Stimulated activated CD8-positive, alpha-beta memory T cell treated with anti-CD3 and anti-CD28 coated beads, Interleukin-15, amount 100 ng/mL, for 48 hours (primary cell): ENCODE data around the gene YEATS2.
"Not testable (repeated sequence)": the region's sequence is repeated elsewhere in the genome, so short reads cannot be mapped to it uniquely, and the experiment has no call there.

Source experiments
- DNase-seq, 2 donors: peaks; one replicate each; pipeline ENCODE4 v3.0.0-alpha.2; 2020; ENCODE audit warnings: low read depth in 2 of 2

YEATS2 gene

DNA sequence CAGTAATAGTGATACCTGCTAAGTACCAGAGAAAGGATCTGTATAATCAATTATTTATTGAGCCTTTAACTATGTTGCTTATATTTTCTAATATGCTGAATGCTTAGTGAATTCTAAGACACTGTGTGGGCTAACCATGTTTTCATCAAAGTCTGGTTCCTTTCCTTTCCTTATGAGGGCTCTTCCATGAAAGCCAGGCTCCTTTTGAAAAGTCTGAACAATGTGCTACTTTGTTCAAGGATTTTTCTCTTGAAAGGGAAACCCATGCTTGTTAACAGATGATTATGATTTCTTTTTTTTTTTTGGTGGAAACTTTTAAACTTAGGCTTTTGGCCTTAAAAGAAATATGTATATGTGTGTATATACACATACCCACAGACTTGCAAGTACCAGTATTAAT is 17.0 kb downstream of the YEATS2 start:
- DNase-seq, result no peak

DNA sequence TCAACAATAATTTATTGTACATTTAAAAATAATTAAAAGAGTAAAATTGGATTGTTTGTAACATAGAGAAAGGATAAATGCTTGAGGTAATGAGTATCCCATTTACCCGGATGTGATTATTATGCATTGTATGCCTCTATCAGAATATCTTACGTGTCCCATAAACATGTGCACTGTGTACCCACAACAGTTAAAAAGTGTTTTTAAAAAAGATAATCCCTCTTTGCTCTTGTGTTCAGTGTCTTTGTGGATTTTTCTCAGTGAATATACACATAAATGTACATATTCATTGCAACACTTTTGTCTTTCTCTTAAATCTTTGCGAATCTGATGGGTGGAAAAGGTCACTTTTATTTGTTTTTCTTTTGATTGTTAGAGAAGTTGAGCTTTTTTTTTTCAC is 20.4 kb downstream of the YEATS2 start:
- no peak for DNase-seq

DNA sequence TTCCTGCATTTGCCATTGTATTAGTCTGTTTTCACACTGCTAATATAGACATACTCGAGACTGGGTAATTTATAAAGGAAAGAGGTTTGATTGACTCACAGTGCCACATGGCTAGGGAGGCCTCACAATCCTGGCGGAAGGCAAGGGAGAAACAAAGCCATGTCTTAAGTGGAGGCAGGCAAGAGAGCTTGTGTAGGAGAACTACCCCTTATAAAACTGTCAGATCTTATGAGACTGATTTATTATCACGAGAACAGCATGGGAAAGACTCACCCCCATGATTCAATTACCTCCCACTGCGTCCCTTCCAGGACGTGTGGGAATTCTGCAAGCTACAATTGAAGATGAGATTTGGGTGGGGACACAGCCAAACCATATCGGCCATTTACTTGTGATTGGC is 27.8 kb downstream of the YEATS2 start:
- no peak for DNase-seq

DNA sequence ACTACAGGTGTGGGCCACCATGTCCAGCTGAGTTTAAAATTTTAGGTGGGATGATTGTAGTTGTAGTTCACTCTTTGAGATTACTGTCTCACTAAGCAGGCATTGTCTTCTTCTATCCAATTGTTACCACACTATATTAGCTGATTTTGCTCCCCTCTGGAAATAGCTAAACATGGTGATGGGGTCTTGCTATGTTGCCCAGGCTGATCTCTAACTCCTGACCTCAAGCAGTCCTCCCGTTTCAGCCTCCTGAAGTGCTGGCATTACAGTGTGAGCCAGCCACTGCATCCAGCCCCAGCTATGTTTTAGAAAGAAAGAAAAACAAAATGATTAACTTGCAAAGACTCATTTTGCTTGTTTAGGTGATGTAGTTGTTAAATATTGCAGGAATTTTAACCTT is 30.6 kb downstream of the YEATS2 start:
- no peak for DNase-seq

DNA sequence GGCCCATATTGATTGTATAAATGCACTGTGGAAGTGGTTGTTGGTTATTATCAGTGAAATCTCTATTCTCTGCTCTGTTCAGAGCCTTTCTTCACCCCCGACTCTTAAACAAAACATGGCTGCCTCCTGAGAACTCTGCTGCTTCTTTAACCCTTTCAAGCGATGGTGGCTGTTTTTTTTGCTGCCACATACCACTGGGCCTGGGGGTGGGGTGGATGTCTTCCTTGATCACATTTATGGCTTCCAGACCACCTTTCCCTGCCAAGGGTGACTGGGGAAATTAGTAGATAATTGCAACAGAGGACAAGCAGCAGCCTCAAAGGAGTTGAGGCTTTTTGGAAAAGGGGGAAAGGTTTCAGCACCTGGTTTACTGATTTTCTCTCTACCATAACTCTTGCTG is 32.8 kb downstream of the YEATS2 start:
- DNase-seq, result no peak

DNA sequence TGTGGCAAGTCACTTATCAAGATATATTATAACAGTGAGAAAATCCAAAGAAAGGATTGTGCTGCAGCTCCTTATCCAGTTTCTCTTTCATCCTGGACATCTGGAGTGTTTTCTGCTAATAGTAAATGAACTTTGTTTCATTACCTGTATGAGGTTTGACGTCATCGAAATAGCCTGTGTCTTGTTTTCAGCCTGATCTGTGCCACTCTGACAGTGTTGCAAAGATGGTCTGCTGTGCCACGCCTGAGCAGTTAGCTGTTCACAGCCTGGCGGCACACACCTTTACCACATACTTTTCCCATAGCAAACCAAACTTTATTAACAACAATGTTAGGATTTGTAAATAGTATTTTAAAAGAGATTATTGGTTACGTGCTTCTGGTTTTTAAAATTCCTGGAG is 34.0 kb downstream of the YEATS2 start:
- no peak for DNase-seq

DNA sequence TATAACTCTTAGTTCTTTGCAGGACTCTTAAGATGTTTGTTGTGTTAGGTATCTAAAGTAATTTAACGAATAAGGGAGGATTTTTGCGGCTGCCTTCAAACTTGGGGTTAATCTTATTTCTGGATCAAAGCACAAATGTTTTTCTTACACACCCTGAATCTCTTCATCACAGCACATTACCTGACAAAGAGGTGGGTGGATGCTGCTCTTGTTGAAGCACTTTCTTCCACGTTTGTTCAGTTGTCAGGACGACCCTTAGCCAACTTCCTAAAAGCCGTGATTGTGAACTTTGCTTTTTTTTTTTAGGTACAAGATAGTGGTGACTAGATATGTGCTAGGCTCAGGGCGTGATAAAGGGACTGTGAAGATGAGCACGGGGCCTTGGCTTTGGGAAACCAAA is 36.0 kb downstream of the YEATS2 start:
- no peak for DNase-seq

DNA sequence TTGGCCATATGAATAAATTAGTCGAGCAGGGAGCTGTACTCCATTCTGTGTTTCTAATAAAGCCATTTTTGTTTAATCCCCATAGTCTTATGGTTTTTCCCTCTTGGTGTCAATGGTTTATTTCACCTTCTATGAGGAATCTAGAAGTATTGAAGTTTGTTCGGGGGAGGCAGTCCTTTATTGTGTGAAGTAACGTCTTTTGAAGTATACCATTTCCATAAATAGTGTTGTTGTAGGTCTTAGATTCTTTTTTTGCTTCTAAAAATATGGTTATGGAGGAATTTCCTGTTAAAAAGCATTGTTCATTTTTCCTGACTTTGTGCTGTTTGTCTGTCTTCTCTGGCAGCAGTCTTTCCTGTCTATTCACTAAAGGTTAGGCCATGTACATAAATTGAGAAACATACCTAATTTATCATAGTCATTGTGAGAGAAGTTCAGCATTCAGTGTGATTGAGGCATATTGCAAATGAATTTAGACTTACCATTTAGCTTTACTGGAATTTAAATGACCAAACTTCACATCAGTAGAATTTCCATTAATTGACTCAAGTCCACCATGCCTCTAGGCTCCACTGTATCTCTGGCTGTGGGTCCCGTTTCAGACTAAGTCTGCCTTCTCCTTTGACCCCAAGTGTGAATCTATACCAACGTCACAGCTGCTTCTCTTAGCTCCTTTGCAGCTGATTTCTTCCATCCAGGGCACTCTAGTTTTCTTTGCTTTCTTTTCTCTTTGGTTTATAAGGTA is 37.3 kb downstream of the YEATS2 start:
- no peak for DNase-seq

DNA sequence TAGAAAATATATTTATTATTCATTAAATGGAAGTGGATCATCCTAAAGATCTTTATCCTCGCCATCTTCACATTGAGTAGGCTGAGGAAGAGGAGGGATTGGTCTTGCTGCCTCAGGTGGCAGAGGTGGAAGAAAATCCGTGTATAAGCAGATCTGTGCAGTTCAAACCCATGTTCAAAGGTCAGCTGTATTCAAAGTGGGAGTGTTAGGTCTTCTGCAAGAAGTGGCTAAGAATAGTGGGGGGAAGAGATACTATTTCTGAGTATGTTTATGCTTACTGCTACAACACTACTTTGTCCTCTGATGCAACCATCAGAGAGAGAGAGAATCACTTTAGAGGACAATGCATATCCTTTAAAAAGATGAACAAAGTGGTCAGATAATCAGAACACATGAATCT is 39.5 kb downstream of the YEATS2 start:
- no peak for DNase-seq

DNA sequence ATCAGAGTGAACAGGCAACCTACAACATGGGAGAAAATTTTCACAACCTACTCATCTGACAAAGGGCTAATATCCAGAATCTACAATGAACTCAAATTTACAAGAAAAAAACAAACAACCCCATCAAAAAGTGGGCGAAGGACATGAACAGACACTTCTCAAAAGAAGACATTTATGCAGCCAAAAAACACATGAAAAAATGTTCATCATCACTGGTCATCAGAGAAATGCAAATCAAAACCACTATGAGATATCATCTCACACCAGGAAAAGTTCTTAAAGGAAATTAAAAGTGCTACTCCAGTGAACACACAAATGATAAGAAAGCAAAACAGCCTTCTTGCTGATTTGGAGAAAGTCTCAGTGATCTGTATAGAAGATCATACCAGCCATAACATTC is 42.6 kb downstream of the YEATS2 start:
- DNase-seq, result not testable (repeated sequence)

DNA sequence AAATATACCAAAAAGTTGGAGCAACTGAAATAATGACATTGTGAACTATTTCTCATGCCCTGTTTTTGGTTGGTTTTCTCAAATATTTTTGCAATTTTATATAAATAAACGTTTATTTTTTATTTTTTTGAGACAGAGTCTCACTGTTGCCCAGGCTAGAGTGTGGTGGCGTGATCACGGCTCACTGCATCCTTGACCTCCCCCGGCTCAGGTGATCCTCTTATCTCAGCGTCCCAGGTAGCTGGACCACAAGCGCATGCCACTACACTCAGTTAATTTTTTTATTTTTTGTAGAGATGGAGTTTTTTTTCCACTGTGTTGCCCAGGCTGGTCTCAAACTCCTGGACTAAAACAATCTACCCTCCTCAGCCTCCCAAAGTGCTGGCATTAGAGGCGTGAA is 45.6 kb downstream of the YEATS2 start:
- no peak for DNase-seq

DNA sequence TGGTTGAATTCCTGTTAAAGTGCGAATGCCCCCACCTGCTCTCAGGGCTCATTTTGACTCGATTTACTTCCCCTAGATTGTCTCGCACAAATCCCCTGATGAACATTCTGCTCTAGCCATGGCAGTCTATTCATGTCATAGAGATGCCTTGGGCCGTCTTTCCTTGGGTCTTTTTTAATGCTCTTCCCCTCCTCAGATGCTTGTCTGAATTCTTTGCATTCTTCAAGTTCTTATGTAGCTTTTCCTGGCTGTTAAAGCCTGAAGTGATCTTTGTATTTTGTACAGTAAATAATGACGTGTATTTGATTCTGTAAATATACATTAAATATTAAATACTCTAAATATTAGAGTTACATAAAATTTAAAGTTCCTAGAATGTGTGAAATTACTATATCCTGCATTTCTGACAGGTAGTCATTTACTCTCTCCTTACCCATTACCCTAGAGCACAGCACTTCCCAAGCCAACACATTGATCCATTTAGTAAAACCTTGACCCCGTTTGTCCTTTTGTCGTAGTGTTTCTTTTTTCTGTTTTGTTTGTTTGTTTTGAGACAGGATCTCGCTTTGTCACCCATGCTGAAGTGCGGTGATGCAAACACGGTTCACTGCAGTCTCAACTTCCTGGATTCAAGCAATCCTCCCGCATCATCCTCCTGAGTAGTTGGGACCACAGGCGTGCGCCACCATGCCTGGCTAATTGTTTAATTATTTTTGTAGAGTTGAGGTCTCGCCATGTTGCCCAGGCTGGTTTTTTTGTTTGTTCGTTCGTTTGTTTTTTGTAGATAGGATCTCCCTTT is 47.9 kb downstream of the YEATS2 start:
- DNase-seq, result no peak

DNA sequence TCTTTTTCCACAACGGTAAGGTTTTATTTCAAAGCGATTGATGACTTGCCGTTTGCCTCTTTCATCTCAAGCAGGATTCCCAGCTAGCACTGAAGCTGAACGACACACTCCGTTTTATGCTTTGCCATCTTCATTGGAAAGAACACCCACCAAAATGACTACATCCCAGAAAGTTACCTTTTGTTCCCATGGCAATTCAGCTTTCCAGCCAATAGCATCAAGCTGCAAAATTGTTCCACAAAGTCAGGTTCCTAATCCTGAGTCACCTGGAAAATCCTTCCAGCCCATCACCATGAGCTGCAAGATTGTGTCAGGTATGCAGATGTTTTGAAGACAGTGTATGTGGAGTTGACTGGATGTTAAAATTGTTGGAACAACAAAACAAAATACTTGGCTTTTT is 56.5 kb downstream of the YEATS2 start:
- no peak for DNase-seq

DNA sequence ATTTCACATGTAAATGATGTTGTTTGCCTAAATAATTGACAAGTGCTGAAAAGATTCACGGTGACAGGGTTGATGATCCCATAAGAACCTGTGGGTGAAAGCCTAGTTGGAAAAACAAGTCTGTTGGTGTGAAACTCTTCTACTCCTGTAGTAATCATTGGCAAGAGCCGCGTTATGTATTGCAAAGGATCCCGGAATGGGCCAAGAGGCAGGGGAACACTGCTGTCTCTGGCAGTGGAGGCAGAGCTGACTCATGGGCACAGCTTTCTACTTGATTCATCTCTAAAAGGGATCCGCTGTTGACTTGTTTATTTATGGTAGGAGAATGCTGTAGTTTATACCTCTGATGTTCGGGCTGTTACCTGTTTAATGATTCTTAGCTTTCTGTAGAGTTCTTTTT is 64.7 kb downstream of the YEATS2 start:
- DNase-seq, result no peak

DNA sequence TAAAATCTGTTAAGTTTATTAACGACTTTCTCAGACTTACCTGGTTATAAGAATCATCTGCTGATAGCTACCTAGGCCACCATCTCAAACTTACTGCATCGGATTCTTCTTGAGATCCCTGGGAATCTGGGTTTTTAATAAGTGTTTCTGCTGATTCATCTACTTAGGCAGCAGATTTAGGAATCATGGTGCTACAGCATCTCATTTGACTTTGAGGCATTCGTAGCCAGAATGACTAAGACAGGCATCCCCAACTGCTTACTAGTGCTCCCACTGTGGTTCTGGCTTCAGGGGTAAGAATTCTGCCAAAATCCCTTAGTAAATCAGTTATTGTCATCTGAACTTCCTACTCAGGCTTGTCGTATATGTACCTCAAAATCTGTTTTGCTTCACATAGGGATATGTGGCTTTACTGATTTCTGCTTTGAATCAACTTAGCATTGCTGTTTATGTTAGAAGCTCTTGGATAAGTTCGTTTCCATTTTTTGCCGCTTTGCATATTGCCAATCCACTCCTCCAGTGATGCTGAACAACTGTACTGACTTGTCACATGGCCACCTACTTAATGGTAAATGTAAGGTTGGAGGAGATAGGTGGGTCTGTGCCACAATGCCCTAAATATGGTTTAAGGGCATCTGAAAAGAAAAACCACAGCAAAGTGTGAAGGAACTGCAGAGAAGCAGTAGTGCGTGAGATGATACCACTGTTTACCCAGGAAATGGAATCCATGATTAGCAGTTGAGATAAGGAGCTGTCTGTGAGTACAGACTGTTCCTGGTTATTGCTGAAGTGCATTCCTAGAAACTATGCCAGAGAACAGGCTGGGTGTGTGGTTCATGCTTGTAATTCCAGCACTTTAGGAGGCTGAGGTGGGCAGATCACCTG is 67.5 kb downstream of the YEATS2 start:
- no peak for DNase-seq

DNA sequence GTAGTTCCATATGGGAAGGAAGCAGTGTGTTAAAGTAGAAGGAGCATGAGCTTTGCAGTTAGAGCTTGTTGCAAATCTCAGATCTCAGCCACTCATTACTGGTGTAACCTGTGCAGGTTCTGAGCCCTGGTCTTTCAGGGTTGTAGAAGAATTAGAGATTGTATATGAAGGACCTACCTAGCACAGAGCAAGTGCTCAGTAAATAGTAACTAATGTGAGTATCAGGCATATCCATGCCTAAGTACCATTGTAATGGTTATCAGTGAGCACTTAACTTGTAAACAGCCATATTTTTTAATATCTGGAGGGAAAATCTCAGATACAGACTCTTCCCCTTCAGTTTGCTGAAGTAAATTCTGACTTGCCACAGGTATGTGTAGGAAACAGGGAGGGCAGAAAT is 68.5 kb downstream of the YEATS2 start:
- no peak for DNase-seq

DNA sequence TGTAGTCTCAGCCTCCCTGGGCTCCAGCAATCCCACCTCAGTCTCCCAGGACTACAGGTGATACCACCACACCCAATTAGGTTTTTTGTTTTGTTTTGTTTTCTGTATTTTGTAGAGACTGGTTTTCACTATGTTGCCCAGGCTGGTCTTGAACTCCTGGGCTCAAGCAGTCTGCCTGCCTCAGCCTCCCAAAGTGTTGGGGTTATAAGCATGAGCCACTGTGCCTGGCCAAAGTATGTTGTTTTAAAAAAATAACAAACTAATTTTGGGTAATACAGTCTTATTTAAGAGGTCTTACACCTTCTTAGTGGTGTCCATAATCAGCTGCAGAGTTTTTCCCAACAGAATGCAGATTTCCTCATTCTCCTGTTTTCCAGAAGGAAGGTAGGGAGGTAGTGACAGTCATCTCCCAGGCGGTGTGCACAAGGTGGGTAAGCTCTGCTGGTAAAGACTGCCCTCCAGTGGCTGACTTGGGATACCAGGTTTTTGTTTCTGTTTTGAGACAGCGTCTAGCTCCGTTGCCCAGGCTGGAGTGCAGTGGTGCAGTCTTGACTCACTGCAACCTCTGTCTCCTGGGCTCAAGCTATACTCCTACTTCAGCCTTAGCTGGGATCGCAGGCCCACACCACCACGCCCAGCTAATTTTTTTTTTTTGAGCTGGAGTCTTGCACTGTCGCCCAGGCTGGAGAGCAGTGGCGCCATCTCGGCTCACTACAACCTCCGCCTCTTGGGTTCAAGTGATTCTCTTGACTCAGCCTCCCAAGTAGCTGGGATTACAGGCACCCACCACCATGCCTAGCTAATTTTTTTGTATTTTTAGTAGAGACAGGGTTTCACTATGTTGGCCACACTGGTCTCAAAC is 69.4 kb downstream of the YEATS2 start:
- DNase-seq, result peak; percentile 36 to 56

DNA sequence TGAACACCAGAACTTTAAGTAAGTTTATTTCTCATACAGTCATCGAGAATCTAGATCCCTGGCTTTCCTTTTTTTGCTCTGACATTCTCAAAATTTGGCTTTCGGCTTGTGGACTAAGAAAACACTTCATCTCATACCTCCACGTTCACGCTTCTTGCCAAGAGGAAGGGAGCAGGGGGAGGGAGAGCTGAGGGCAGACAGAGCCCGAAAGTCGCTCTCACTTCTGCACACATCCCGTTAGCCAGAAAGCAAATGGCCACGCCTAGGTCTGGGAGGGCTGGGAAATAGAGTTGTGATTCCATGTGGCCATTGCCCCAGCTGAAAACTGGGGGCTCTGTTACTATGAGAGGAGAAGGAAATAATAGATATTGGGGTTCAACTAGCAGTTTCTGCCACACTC is 70.5 kb downstream of the YEATS2 start:
- no peak for DNase-seq

DNA sequence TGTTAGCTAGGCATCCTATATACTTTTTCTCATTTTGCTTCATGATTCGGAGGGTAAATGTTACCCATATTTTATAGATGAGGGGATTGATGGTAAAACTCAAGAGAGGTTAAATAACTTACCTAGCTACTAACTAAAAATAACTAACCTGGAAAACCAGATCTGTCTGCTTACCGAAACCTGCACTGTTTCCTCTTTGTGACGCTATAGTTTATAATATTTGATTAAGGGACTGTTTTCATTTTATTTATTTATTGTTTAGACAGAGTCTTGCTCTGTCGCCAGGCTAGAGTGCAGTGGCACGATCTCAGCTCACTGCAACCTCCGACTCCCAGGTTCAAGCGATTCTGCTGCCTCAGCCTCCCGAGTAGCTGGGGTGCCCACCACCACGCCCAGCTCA is 71.9 kb downstream of the YEATS2 start:
- no peak for DNase-seq

DNA sequence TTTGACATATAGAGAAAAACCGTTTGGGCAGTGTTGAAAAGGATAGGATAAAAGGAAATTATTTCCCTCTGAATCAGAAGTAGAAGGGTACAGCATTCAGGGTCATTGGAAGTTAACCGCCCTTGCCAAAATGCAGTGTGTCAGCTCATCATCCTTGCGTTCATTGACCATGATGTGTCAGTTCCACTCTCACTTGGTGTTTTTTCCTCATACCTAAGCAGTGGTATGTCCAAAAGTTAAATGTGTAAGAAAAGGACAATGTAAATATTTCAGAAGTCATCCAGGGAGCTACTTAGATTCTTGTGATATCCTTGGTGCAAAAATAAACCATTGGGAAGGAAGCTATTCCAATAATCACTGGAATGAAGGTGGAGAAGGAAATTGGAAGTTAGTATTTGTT is 77.0 kb downstream of the YEATS2 start:
- no peak for DNase-seq

DNA sequence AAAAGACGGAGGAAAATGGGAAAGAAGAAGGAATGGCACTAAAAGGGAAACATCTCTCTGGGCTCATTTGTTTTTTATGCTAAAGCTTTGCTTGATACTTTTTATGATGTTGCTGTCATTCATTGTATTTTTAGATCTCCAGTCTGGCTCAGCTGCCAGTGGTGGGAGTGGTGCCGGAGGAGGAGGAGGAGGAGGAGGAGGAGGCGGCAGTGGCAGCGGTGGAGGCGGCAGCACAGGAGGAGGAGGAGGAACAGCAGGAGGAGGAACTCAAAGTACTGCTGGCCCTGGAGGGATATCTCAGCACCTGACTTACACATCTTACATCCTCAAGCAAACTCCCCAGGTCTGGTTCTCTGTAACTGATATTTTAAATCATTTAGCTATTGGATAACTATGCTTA is 78.2 kb downstream of the YEATS2 start:
- no peak for DNase-seq

DNA sequence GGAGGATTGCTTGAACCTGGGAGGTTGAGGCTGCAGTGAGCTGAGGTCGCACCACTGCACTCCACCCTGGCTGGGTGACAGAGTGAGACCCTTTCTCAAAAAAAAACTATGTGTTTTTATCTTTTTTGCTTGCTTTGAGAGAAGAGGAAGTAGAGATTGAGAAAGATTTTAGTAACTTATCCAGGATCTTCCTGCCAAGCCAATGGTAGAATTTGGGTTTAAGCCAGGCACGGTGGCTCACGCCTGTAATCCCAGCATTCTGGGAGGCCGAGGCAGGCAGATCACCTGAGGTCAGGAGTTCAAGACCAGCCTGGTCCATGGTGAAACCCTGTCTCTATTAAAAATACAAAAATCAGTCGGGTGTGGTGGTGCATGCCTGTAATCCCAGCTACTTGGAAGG is 78.9 kb downstream of the YEATS2 start:
- not testable (repeated sequence) for DNase-seq
